ACC112 (cell line): Measurements from ENCODE around the gene AQP5.

Experiments used
- H2AFZ ChIP-seq: fragments of 200-600 bp; sonication (generic); one replicate; pipeline ENCODE4 v1.6.0; 2017; ENCODE audit warnings: antibody characterized with exemption, low read length; ENCODE audit not compliant: unreplicated experiment
- H3K27ac ChIP-seq: fragments of 200-600 bp; sonication (generic); 2 replicates; pipeline ENCODE4 v1.5.1; 2014; ENCODE audit warnings: low read depth, mild to moderate bottlenecking, antibody characterized with exemption, low read length, moderate library complexity
- H3K27me3 ChIP-seq: fragments of 200-600 bp; sonication (generic); 2 replicates; pipeline ENCODE4 v1.6.1; 2014; ENCODE audit warnings: mild to moderate bottlenecking, antibody characterized with exemption, low read length, moderate library complexity, mixed read lengths; ENCODE audit not compliant: insufficient read depth
- H3K36me3 ChIP-seq: fragments of 200-600 bp; sonication (generic); 2 replicates; pipeline ENCODE4 v1.6.1; 2016; ENCODE audit warnings: mild to moderate bottlenecking, antibody characterized with exemption, low read length, moderate library complexity, mixed read lengths; ENCODE audit not compliant: insufficient read depth
- H3K4me1 ChIP-seq: fragments of 200-600 bp; sonication (generic); one replicate; pipeline ENCODE4 v1.6.1; 2016; ENCODE audit warnings: low read length, mixed read lengths; ENCODE audit not compliant: insufficient read depth, unreplicated experiment, control insufficient read depth
- H3K4me3 ChIP-seq: fragments of 200-600 bp; sonication (generic); 2 replicates; pipeline ENCODE4 v1.5.1; 2014; ENCODE audit warnings: mild to moderate bottlenecking, low read depth, low read length
- H3K79me2 ChIP-seq: fragments of 200-600 bp; sonication (generic); one replicate; pipeline ENCODE4 v1.6.0; 2016; ENCODE audit warnings: low read length; ENCODE audit not compliant: control insufficient read depth, unreplicated experiment, insufficient read depth

Gene AQP5

DNA sequence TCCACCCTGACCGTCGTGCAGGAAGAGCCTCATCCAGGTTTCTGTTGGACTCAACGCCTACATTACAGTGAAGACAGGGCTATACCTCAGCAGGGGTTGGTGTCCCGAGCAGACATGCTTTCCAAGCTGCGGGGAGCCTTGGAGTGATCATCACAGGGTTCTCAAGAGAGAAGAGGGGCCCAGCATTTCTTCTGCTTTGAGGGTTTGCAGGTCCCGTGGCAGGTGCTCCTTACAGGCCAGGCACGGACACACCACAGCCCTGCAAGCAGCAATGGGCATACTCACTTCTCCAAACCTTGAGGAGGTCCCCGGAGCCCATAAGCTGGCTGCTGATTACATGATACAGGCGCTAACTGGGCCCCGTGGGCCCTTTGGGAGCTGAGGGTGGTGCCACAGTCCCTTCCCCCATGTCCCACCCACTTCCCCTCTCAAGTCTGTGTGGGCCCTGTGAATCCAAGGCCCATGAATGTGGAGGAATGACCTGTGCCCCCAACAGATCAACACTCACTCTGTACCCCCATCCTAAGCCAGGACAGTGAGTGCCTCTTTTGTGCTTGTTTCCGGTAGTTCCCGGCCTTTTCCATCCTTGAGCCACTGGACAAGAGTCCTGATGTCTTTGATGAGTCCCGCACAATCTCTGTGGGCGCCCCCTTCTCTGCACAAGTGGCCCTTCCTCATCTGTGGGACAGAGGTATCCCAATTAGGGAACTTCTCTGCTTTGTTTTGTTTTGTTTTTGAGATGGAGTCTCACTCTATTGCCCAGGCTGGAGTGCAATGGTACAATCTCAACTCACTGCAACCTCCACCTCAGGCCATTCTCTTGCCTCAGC is 10.0 kb upstream of the AQP5 start:
- H3K27ac ChIP-seq = no peak overlapping the region
- no peaks in the 10 kb centered on the region for H3K36me3 ChIP-seq
- no peak overlapping the region for H3K4me3 ChIP-seq
- H3K4me1 ChIP-seq = no peaks in the 10 kb centered on the region
- H3K27me3 ChIP-seq = no peaks in the 10 kb centered on the region
- no peaks in the 10 kb centered on the region for H3K79me2 ChIP-seq
- no peak overlapping the region for H2AFZ ChIP-seq

DNA sequence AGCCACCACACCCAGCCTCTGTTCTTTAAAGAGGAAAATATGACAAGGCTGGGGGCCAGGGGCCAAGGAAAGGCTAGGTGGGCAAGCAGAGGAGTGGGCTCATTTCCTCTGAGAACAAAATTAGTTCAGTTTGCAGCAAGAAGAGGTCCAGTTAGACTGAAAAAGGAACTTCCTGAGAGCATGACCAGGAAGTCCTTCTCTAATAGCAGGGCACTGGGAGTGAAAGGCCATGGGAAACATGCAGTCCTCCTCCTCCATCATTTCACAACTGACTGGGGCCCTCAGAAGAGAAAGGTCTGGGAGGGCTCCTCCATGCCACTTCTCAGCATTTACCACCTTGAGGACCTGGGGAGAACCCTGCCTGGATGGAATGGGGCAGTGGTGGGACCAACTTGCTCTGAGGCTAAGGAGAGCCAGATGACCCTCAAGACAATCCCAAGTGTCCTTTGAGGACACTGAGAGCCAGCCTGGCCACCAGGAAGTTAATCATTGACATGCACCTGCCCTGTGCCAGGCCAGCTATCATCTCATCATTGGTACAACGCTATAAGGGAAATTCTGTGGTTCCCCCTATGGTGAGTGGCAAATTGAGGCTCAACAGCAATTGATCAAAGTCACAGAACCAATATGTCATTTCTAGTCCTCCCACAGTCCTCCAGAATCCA is 9.1 kb upstream of the AQP5 start:
- no peaks in the 10 kb centered on the region for H3K27me3 ChIP-seq
- H3K36me3 ChIP-seq = no peaks in the 10 kb centered on the region
- no peaks in the 10 kb centered on the region for H3K4me1 ChIP-seq
- no peak overlapping the region for H3K4me3 ChIP-seq
- H3K27ac ChIP-seq = no peak overlapping the region
- H3K79me2 ChIP-seq = no peaks in the 10 kb centered on the region
- no peak overlapping the region for H2AFZ ChIP-seq

DNA sequence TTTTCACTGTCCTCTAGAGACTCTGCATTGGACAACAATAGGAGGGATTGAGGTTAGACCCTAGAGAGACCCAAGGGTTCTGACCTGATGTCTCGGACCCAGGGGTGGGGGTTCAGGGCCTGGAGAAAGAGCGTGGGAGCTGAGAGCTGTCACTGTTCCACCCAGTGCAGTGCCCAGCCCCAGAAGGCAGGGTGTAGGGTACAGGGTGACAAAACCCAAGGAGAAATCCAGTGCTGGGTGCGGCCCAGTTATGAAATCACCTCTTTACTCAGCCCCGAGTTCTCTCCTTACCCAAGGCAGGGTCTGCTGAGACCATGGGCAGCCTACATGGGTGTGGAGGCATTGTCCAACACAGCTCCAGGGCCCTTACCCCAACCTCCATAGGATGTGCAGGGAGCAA is 8.5 kb upstream of the AQP5 start:
- Histone ChIP-seq H3K4me3 (no peak overlapping the region), H3K4me1 (no peaks in the 10 kb centered on the region), H3K27ac (no peak overlapping the region), H3K27me3 (no peaks in the 10 kb centered on the region), H2AFZ (no peak overlapping the region), H3K36me3 (no peaks in the 10 kb centered on the region), H3K79me2 (no peaks in the 10 kb centered on the region)

DNA sequence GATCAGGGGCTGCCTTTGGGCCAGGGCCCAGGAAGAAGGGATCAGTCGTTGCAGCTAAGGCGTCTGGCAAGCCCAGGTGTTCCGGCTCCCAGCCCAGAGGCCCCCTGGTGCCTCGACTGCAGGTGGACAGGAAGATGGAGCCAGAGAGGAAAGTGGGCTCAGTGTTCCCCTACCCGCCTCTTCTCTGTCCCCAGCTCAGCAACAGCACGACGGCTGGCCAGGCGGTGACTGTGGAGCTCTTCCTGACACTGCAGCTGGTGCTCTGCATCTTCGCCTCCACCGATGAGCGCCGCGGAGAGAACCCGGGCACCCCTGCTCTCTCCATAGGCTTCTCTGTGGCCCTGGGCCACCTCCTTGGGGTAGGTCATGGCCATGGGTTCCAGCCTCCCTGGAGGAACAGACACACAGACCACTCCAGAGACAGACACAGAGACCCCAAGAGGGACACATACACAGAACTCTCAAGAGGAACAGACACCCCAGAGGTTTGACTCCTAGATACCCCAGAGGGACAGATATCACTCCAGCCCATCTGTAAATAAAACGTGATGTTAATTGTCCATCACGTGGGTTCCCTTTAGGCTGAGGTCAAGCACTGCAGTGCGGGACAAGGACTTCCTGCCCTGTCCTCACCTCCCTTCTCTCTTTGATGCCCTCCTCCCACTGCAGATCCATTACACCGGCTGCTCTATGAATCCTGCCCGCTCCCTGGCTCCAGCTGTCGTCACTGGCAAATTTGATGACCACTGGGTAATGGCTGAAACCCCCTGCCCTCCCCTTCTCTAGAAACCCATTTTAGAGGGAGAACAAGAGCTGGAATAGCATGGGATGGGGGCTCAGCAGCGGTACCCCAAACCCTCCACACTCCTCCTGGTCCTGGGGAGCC is 7.5 kb upstream of the AQP5 start:
- Histone ChIP-seq H2AFZ (no peak overlapping the region), H3K4me3 (no peak overlapping the region), H3K27me3 (no peaks in the 10 kb centered on the region), H3K27ac (no peak overlapping the region), H3K79me2 (no peaks in the 10 kb centered on the region), H3K4me1 (peaks cover 1% of the 10 kb centered on the region), H3K36me3 (no peaks in the 10 kb centered on the region)

DNA sequence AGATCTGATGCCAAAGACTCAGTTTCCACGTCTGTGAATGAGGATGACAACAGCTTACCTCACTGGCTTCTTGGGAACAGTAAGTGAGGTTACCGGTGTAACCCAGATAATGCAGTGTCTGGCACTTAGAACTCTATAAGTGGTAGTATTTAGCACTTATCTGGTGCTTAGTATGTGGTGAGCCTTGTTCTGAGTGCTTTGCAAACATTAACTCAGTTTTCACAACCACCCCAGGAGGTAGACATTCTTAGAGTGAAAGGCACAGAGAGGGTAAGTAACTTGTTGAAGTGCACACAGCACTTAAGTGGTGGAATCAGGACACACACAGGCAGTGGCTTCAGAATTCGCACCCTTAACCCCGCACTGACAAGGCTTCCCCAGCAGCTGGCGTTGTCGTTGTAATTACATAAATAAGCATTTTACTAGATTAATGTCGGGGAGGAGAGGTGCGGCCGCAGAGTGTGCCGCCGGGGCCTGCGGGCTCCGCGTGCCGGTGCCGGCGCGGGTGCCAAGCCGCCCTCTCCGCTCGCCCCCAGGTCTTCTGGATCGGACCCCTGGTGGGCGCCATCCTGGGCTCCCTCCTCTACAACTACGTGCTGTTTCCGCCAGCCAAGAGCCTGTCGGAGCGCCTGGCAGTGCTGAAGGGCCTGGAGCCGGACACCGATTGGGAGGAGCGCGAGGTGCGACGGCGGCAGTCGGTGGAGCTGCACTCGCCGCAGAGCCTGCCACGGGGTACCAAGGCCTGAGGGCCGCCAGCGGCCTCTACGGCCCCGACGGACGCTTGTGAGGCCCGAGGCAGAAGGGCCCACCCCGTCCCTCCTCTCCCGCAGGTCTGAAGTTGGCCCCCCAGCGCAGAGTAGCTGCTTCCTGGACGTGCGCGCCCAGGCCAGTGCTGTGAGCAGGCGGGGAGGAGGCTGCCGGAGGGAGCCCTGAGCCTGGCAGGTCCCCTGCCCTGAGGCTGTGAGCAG is 6.5 kb upstream of the AQP5 start:
- Histone ChIP-seq H2AFZ (no peak overlapping the region), H3K79me2 (no peaks in the 10 kb centered on the region)

DNA sequence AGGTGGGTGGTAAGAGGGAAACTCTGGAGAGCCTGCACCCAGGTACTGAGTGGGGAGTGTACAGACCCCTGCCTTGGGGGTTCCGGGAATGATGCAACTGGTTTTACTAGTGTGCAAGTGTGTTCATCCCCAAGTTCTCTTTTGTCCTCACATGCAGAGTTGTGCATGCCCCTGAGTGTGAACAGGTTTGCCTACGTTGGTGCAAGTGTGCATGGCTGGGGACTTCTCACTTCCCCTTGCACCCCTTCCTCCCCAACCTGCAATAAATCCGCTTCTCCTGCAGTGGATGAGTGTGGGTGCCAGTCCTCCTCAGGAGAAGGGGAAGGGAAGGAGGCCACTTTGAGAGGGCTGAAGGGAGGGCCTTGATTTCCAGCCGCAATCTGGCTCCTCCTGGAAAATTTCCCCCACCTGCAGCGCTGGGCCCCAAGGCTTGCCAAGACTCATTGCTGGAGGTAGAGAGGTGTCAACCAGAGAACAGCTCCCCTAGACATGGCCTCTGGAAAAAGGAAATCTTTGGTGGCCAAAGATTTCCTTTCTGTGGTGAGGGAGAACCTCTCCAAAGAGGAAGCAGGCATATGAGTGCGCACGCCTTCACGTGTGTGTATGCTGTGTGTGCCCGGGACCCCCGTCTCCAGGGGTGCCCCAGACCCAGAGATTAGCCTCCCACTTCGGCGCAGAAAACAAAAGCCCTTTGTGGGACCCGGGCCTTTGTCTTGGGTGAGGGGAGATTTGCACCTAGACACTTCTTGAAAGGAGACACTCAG is 5.6 kb upstream of the AQP5 start:
- H3K79me2 ChIP-seq = no peaks in the 10 kb centered on the region
- H3K4me3 ChIP-seq = no peak overlapping the region
- no peak overlapping the region for H3K27ac ChIP-seq
- peaks cover 19% of the 10 kb centered on the region for H3K4me1 ChIP-seq
- H3K36me3 ChIP-seq = no peaks in the 10 kb centered on the region
- H3K27me3 ChIP-seq = peaks cover 9% of the 10 kb centered on the region
- H2AFZ ChIP-seq = no peak overlapping the region

More for the DNA sequence above, 6.5 kb upstream of the AQP5 start:
- H3K27ac ChIP-seq = no peak overlapping the region
- H3K4me3 ChIP-seq = no peak overlapping the region
- H3K4me1 ChIP-seq = peaks cover 11% of the 10 kb centered on the region
- no peaks in the 10 kb centered on the region for H3K27me3 ChIP-seq
- H3K36me3 ChIP-seq = no peaks in the 10 kb centered on the region

DNA sequence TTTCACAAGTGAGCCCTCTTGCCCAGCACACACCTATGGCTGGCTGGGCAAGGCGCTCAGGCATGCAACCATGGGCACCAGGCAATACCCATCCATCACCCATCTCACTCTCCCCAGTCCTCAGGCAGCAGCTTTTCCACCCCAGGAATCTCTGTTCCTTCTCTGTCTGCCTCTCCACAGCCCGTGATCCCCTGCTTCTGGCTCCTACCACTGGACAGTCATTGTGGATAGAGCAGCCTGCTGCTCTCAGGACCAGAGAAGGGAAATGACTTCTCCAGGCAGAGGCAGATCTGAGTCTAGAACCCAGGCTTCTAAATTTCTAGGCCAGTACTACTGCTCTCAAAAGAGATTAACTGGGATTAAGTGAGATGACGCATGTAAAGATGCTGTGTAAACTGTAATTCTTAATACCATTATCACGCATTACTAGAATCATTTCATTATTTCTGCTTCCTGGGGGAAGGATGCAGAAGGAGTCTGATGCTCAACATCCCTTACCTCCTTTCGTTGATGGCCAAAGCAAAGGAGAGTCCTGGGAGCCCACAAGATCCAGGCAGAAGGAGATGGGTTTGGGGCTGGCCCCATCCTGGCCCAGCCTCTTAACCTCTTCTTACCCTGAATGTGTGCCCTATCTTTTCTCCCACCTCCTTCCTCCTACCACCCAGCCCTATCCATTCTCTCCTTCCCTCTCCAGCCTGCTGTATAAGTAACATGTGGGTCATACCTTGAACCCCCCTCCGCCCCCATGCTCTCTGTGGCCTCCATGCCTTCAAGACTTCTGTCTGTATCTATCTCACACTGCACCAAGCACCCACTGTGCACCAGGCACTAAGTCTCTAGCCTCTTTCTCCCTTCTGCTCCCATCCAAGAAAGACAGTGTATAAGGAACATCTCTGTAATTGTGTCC is 4.8 kb upstream of the AQP5 start:
- Histone ChIP-seq H3K4me1 (peaks cover 19% of the 10 kb centered on the region), H3K36me3 (no peaks in the 10 kb centered on the region), H3K27ac (no peak overlapping the region), H3K27me3 (peaks cover 14% of the 10 kb centered on the region), H3K79me2 (no peaks in the 10 kb centered on the region), H3K4me3 (no peak overlapping the region), H2AFZ (no peak overlapping the region)

DNA sequence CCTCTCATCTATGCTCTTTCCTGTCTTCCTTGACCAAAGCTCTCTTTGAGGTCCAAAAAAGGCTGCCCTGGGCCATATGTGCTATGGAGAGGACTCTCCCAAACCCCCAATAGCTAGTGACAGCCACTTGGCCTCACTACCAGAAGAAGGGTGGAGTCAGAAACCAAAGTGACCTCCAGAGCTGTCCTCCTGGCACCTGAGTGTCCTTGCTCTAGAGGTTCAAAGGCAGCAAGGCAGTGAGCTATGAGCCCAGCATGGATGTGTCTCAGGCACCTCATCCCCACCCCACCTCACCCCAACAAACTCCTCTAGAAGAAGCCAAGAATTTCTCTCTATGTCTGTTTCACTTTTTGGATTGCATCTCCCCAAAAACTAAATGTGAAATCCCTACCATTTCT is 4.1 kb upstream of the AQP5 start:
- peaks cover 18% of the 10 kb centered on the region for H3K27me3 ChIP-seq
- peaks cover 20% of the 10 kb centered on the region for H3K4me1 ChIP-seq
- H3K27ac ChIP-seq = no peak overlapping the region
- no peaks in the 10 kb centered on the region for H3K36me3 ChIP-seq
- H3K79me2 ChIP-seq = no peaks in the 10 kb centered on the region
- no peak overlapping the region for H3K4me3 ChIP-seq
- H2AFZ ChIP-seq = no peak overlapping the region
